GM18502 (cell line): ENCODE data around the gene ETV6.
"Not testable (repeated sequence)": the region's sequence is repeated elsewhere in the genome, so short reads cannot be mapped to it uniquely, and the experiment has no call there.

Experiments used
- ATAC-seq: cut with Tn5 transposase; IDR thresholded peaks from one replicate; pipeline ENCODE4 v1.9.1; 2021; ENCODE audit warnings: mild to moderate bottlenecking; ENCODE audit not compliant: unreplicated experiment, poor library complexity

The ETV6 gene

DNA sequence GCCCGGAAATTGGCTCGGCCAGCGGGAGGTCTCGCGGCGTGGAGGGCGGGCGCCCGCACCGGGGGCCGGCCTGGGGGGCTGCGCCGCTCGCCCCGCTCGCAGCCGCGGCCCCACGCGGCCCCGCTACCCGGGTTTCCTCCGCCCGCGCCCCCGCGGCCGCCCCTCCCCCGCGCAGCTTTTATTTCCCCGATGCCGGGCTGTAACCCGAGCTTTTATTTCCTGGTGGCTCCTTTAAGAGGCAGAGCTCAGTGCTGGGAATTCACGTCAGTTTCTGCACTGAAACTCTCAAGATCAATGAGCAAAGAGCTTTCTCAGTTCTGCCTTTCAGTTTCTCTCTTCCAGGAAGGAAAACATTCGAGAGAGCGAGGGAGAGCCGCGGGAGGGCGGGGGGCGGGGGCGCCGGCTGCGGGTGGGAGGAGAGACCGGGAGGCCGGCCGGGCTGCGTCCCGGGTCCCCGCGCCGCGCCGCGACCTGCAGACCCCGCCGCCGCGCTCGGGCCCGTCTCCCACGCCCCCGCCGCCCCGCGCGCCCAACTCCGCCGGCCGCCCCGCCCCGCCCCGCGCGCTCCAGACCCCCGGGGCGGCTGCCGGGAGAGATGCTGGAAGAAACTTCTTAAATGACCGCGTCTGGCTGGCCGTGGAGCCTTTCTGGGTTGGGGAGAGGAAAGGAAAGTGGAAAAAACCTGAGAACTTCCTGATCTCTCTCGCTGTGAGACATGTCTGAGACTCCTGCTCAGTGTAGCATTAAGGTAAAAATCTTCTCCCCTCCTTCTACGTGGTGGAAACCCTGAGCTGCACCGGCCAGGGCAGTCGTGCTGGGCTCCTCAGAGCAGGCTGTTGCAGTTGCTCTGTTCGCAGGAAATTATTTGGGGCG is at the start of gene ETV6:
TSS of gene ETV6 (plus strand) at position 262 of the 873 bp plus-strand sequence. CDS start at position 716, 454 bp downstream.
- peak; percentile 46 for ATAC-seq

DNA sequence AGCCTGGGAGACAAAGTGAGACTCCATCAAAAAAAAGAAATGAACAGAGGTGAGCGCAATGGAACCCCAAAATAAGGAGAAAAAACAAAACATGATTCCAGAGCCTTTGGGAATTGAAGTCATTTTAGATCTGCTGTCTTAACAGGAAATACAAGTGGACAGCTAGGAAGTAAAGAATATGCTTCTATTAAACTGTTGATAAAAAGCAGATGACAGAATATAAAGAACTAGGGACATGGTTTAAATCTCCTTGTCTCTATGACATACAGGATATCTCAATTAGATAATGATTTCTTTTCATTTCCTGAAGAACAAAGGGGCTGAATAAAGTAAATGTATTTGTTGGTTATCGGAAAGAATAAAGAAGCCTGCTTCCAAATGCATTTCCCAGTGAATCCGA is 49.3 kb upstream of the ETV6 start:
- ATAC-seq: no peak

GRCh38 chr12:11601647-11602046 is 47.8 kb upstream of the ETV6 start:
- no peak for ATAC-seq

GRCh38 chr12:11607313-11608081 is 42.0 kb upstream of the ETV6 start:
- no peak for ATAC-seq

- ATAC-seq: no peak
Measured at GRCh38 chr12:11609045-11609444, 40.4 kb upstream of the ETV6 start.

GRCh38 chr12:11615481-11615880 is 34.0 kb upstream of the ETV6 start:
- no peak for ATAC-seq

GRCh38 chr12:11618046-11618445 is 31.4 kb upstream of the ETV6 start:
- ATAC-seq: no peak

- ATAC-seq: no peak
Measured at GRCh38 chr12:11621797-11622423, 27.6 kb upstream of the ETV6 start.

GRCh38 chr12:11622876-11623281 is 26.6 kb upstream of the ETV6 start:
- no peak for ATAC-seq

DNA sequence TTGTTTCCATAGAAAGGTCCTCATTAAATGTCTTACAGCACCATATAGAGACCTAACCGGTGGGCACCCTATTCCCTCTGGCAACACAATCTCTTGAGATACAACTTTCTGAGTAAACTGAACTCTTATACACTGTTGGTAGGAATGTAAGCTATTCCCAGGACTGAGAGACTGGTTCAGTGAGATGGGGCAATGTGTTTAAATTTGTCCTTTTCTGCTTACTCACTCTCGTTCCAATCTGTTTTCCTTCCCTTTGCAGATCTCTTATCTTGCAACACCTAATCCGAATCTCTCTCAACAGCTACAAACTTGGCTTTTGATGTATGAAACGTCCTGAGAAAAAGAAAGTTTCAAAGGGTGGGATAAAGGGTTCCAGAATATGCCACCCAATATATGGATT is 26.1 kb upstream of the ETV6 start:
- ATAC-seq: no peak

GRCh38 chr12:11624116-11624515 is 25.4 kb upstream of the ETV6 start:
- ATAC-seq: no peak

- ATAC-seq: not testable (repeated sequence)
Measured at GRCh38 chr12:11627709-11628108, 21.8 kb upstream of the ETV6 start.

- no peak for ATAC-seq
Measured at GRCh38 chr12:11628353-11628752, 21.1 kb upstream of the ETV6 start.

DNA sequence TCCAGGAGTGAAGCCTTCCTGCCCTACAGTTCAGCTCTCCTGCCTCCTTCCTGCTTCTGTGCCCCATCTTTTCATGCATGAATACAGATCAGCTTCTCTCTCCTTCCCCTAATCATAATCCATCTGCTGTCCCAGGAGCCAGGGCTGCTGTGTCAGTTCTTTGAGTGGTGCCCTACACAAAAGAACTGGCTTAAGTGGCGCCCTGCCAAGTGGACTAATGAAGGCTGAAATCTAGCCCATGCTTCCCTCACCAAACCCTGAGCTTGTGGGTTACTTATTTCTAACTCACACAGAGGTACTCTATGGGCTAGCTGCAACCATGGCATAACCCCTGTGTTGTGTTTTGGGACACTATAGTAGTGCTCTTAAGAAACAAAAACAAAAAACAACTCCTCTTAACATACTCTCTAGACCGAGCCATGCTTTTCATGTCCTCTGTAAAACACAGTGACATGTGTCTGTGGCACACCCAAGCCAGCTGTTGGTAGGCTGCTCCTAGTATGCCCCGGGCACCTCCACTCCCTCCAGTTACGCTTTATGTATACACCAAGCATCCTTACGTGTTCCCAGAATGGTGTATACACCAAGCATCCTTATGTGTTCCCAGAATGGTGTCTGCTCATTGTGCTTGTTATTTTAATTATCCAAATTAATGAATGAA is 19.3 kb upstream of the ETV6 start:
- ATAC-seq: no peak

GRCh38 chr12:11631288-11631687 is 18.2 kb upstream of the ETV6 start:
- ATAC-seq: no peak

DNA sequence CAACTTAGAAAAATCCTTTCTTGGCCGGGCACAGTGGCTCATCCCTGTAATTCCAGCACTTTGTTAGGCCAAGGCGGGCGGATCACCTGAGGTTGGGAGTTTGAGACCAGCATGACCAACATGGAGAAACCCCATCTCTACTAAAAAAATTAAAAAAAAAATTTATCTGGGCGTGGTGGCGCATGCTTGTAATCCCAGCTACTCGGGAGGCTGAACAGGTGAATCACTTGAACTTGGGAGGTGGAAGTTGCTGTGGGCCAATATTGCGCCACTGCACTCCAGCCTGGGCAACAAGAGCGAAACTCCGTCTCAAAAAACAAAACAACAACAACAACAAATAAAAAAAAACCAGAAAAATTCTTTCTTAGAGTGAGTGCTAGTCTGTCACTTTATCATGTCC is 17.6 kb upstream of the ETV6 start:
- not testable (repeated sequence) for ATAC-seq

- no peak for ATAC-seq
Measured at GRCh38 chr12:11633968-11634367, 15.5 kb upstream of the ETV6 start.

- no peak for ATAC-seq
Measured at GRCh38 chr12:11635341-11635740, 14.1 kb upstream of the ETV6 start.

- no peak for ATAC-seq
Measured at GRCh38 chr12:11638315-11638916, 11.1 kb upstream of the ETV6 start.

GRCh38 chr12:11639454-11639853 is 10.0 kb upstream of the ETV6 start:
- no peak for ATAC-seq
